ENCODE measurements around the gene USP3. TPM values are rescaled to one million over a fixed set of nuclear protein-coding genes. Genes with fewer than 3 reads are reported as not detected.

Gene USP3
- total and polyA plus RNA-seq, 2 of the 13 experiments (the other 11 are each of a cell fraction or from before 2014, with no cell fraction given) = 14.3 to 61.2 TPM

DNA sequence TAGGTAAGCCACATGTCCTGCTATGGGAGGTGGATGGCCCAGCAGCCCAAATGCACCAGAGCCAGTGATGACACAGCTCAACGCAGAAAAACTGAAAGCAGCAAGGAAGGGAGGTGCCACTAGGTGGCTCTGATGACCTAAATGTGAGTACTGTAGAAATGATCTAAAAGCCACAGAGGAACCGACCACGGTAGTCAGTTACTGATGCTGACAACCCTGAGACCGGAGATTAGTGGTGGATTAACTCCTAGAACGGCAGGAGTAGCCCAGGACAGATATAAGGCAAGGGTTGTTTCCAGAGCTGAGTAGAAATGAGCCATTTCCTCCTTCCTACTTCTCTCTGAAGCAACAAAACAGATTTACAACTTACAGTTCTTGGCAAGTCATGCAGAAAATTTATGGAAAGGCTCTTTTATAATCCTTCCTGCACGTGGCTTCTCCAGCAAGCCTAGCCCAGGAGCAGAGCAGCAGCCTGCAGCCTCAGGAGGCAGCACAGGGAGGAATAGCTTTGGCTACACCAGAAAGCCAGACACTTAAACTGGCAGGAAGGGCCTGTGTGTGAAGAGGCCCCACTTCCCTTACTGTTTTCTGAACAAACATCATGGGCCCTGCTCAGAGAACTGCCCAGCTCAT lies 105.9 kb downstream of the USP3 start (continued):
- TF ChIP-seq XRCC5 (optimal IDR thresholded peaks at IDR 0.05; ENCODE audit: low read length) = peak; percentile 50
- peak; percentile 26; the same call in 1 of the 2 replicates for TF ChIP-seq RXRB (CRISPR knock-in tag; IDR thresholded peaks at IDR 0.05; ENCODE audit: borderline replicate concordance)
- 0 out of 2 replicates have a peak, but pooled peaks have one; percentile 16 for TF ChIP-seq ZFX (CRISPR knock-in tag; IDR thresholded peaks at IDR 0.05; ENCODE audit: low read depth)

DNA sequence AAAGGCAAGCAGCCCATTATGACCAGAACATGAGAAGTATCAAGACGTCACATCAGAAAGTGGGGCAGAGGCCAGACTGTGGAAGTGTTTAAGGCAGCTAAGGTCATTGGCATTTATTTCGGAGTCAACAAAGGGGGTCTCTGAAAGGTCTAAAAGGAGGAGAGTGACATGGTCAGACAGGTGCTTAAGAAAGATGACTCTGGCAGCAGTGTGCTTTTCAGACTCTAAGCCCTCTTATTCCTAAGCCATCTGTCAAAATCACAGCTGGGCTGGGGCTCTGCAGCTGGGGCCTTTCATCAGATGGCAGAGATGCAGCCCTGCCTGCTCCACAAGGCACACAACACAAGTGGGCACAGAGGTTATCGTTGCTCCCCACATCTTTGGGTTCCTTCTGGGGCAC lies 106.8 kb downstream of the USP3 start:
- ChIA-PET CTCF (ENCODE audit: low intra/inter-chr PET ratio, low total read pairs) (no interaction called here), POLR2A (interaction anchor here (1.1 to 2.8 kb wide), 4 partner anchors 11 to 483 kb away, joined by 3 to 27 read pairs (median 5); partner anchors contain the start of gene CIAO2A)
- Histone ChIP-seq H3K4me3 (replicated peaks in 1 of 3; ENCODE audit: insufficient read depth in 1 of 3, low read depth in 2 of 3, low read length in 3 of 3) (no peak overlapping the region), H3K4me2 (ENCODE audit: low read depth, low read length) (peak overlapping the region; percentile 66; the same call in 1 of the 2 replicates), H4K20me1 (ENCODE audit: insufficient read depth, low read length) (no peaks in the 10 kb centered on the region), H3K79me2 (ENCODE audit: insufficient read depth, low read length) (no peaks in the 10 kb centered on the region), H3K9me3 (ENCODE audit: low read length) (no peaks in the 10 kb centered on the region), H3K36me3 (replicated peaks in 1 of 2; ENCODE audit: control insufficient read depth in 1 of 2, insufficient read depth in 2 of 2, low read length in 2 of 2) (peaks cover 2 to 28% of the 10 kb centered on the region in 2 experiments; a peak in 4 of 5 replicates), H3K4me1 (ENCODE audit: insufficient read depth, low read length) (peaks cover 21% of the 10 kb centered on the region), H3K9ac (ENCODE audit: insufficient read depth, low read depth, low read length) (no peak overlapping the region), H3K27me3 (ENCODE audit: control insufficient read depth in 1 of 2, insufficient read depth in 2 of 2, low read length in 2 of 2) (no peaks in the 10 kb centered on the region), H2AFZ (ENCODE audit: low read length) (no peak overlapping the region), H3K27ac (ENCODE audit: extremely low read length, insufficient read depth, low read length) (no peak overlapping the region)
- in situ Hi-C loops (cut with HindIII; ENCODE audit: extremely low pct_ligation_motif_present, low pct_unique_long_range_greater_than_20kb) (loop anchor here (5.0 kb wide), 2 partner anchors 281 to 456 kb away; no protein-coding TSS in a partner anchor), intact Hi-C loops (cut with micrococcal nuclease; ENCODE audit: unreplicated experiment) (loop anchor here (5.0 kb wide), 1 partner anchor 456 kb away; no protein-coding TSS in a partner anchor)
- DNase-seq (ENCODE audit: low spot score) = no peak
- no peak for TF ChIP-seq ZNF510 (CRISPR knock-in tag; IDR thresholded peaks at IDR 0.05; ENCODE audit: low read depth)
- peak; percentile 4; the same call in 1 of the 2 replicates for TF ChIP-seq ZFX (CRISPR knock-in tag; IDR thresholded peaks at IDR 0.05; ENCODE audit: low read depth)
- no peak for TF ChIP-seq ZNF160 (CRISPR knock-in tag; IDR thresholded peaks at IDR 0.05)
- 94% methylated on average over 2 of the region's 3 CpGs for WGBS (ENCODE audit: low lambda C conversion rate)
- BruUV-seq (replicated peaks) = no TSS peak
- FAIRE-seq = no peak
- ATAC-seq = peak; percentile 10; the same call in 2 of the 3 replicates

Measured in HepG2 (cell line).